Skeletal muscle satellite cell (primary cell): ENCODE measurements around the gene RAB8A.
A peak's percentile ranks its signal among the peaks of the same experiment; 100 is the strongest.
"Not testable (repeated sequence)": the region's sequence is repeated elsewhere in the genome, so short reads cannot be mapped to it uniquely, and the experiment has no call there.

ENCODE experiments used
- H3K27me3 ChIP-seq: 2 replicates; pipeline ENCODE4 v1.7.0; 2013; ENCODE audit warnings: low read length; ENCODE audit not compliant: control insufficient read depth, insufficient read depth
- H3K36me3 ChIP-seq: 2 replicates; pipeline ENCODE4 v1.7.0; 2013; ENCODE audit warnings: mild to moderate bottlenecking, control low read depth, low read length; ENCODE audit not compliant: insufficient read depth
- H3K4me1 ChIP-seq: 2 replicates; pipeline ENCODE4 v1.7.0; 2013; ENCODE audit warnings: low read length; ENCODE audit not compliant: control insufficient read depth, insufficient read depth
- H3K4me2 ChIP-seq: 2 replicates; pipeline ENCODE4 v1.7.0; 2013; ENCODE audit warnings: mild to moderate bottlenecking, low read length
- H3K4me3 ChIP-seq: 2 replicates; pipeline ENCODE4 v1.7.0; 2013; ENCODE audit warnings: low read length
- H3K9ac ChIP-seq: 2 replicates; pipeline ENCODE4 v1.7.0; 2013; ENCODE audit warnings: mild to moderate bottlenecking, low read depth, low read length, moderate library complexity
- H3K9me3 ChIP-seq: replicated peaks from 2 replicates; pipeline ENCODE4 v1.7.0; 2013; ENCODE audit warnings: mild to moderate bottlenecking, control low read depth, low read length

The RAB8A gene

DNA sequence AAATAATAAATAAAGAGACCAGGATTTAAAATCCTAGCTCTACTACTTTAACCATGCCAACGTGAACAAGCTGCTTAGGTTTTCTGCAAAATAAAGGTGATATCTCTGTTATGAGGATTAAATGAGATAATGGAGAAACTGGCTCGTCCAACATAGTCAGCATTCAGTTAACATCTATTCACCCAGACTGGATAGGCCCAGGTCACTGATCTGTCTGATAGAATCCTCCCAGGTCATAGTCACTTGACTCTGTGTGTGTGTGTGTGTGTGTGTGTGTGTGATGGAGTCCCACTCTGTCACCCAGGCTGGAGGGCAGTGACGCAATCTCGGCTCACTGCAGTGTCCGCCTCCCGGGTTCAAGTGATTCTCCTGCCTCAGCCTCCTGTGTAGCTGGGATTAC lies 12.9 kb upstream of the RAB8A start:
- H3K9me3 ChIP-seq: no peaks in the 10 kb centered on the region
- H3K36me3 ChIP-seq: peaks cover 95% of the 10 kb centered on the region
- no peak overlapping the region for H3K9ac ChIP-seq
- H3K4me1 ChIP-seq: no peaks in the 10 kb centered on the region
- H3K27me3 ChIP-seq: no peaks in the 10 kb centered on the region
- H3K4me3 ChIP-seq: no peak overlapping the region
- no peak overlapping the region for H3K4me2 ChIP-seq

DNA sequence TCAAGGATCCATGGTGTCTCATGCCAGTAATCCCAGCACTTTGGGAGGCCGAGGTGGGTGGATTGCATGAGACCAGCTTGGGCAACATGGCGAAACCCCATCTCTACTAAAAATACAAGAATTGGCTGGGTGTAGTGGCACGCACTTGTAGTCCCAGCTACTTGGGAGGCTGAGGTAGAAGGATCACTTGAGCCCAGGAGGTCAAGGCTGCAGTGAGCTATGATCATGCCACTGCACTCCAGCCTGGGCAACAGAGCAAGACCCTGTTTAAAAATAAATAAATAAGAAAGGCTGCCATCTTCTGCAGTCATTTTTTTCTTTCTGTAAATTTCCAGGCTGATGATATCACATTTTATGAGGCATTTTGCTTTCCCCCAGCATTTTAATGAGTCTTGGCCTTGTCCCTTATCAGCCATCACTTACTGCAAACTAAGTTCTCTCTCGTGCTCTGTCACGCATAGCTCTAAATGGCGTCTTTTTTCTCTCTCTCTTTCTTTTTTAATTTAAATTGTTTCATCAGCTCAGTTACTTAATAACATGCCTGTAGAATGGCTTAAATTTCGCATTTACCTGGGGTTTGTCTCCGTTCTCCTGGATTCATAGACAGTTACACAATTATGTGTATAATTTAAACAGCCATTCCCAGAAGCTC lies 12.2 kb upstream of the RAB8A start:
- not testable (repeated sequence) for H3K4me2 ChIP-seq, H3K4me3 ChIP-seq
- H3K36me3 ChIP-seq: peaks cover 91% of the 10 kb centered on the region

DNA sequence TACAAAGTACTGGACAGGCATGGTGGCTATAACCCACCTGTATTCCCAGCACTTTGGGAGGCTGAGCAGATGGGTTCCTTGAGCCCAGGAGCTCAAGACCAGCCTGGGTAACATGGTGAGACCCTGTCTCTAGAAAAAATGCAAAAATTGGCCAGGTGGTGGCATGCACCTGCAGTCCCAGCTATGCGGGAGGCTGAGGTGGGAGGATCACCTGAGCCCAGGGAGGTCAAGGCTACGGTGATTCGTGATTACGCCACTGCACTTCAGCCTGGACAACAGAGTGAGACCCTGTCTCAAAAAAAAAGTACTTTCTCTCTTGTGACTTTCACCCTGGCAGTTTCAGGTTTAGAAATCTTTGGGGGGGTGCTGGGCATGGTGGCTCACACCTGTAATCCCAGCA lies 11.2 kb upstream of the RAB8A start:
- peaks cover 81% of the 10 kb centered on the region for H3K36me3 ChIP-seq

More for the DNA sequence above, 12.2 kb upstream of the RAB8A start:
- not testable (repeated sequence) for H3K27me3 ChIP-seq, H3K4me1 ChIP-seq, H3K9me3 ChIP-seq, H3K9ac ChIP-seq

DNA sequence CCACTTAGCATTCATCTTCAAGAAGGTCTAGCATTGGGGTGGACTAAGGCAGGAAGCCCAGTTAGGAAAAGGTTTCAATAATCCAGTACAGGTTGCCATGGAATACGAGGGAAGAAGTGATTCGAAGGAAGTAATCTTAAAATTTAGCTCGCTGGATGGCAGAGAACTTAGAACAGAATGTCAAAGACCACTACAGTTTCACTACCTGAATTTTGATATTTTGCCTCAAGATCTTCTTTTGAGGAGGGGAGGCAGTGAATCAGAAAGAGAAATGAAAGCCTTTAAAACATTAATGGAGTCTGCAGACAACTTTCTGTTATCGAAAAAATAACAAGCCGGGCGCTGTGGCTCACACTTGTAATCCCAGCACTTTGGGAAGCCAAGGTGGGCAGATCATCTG lies 7.0 kb upstream of the RAB8A start:
- Histone ChIP-seq H3K9ac (no peak overlapping the region), H3K27me3 (no peaks in the 10 kb centered on the region), H3K36me3 (peaks cover 41% of the 10 kb centered on the region), H3K9me3 (no peaks in the 10 kb centered on the region), H3K4me1 (no peaks in the 10 kb centered on the region), H3K4me2 (no peak overlapping the region), H3K4me3 (no peak overlapping the region)

More for the DNA sequence above, 11.2 kb upstream of the RAB8A start:
- no peaks in the 10 kb centered on the region for H3K9me3 ChIP-seq
- no peaks in the 10 kb centered on the region for H3K4me1 ChIP-seq
- H3K4me2 ChIP-seq: no peak overlapping the region
- H3K27me3 ChIP-seq: no peaks in the 10 kb centered on the region
- H3K4me3 ChIP-seq: no peak overlapping the region
- no peak overlapping the region for H3K9ac ChIP-seq

DNA sequence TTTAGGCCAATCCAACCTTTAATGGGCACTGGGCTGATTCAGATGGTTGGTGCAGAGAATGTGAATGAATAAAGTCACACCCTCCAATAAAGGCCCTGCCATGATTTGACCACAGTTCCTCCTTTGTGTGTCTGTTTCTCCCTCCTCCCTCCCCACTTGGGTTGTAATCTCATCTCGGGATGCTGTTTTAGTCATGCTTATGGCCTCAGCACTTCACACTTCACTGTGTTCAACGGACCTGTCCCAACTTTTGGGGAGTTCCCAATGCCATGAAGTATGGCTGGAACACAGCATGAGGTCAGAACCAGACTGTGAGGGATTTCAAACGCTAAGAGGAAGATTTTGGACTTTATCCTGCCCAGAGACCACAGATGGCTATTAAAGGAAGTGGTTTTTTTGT lies 5.6 kb upstream of the RAB8A start:
- Histone ChIP-seq H3K9me3 (no peaks in the 10 kb centered on the region), H3K36me3 (peaks cover 27% of the 10 kb centered on the region), H3K4me2 (no peak overlapping the region), H3K9ac (no peak overlapping the region), H3K4me1 (peaks cover 2% of the 10 kb centered on the region), H3K27me3 (no peaks in the 10 kb centered on the region), H3K4me3 (no peak overlapping the region)

DNA sequence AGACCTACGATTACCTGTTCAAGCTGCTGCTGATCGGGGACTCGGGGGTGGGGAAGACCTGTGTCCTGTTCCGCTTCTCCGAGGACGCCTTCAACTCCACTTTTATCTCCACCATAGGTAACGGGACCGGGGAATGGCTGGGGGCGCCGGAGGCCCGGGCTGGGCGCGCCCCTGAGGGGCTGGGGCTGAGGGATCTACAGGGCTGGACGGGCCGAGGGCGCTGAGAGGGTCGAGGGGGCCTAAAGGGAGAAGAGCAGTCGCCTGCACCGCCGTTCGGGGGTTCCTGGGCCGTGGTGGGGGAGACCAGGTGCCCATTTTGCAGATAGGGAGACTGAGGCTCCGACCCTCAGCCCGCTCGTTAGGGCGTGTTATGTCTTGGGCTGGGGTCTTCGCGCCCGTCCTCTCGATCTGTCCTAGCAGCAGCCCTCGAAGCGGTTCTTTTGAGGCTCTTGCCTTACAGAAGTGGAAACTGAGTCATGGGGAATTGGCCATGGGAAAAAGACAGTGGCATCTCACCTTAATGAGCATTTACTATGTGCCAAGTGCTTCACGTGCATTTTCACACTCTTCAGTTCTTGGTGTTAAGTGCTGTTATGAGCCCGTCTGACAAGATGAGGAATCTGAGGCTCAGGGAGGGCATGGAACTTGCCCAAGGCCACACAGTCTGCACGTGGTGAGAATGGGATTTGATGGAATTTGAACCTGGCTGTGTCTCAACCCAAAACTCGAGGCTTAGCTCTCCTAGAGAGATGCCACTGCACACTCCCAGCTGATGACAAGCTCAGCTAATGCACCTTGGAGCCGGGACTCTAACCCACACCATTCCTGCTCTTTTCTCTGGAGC lies 442 bp downstream of the RAB8A start:
- H3K9me3 ChIP-seq: no peaks in the 10 kb centered on the region
- H3K4me3 ChIP-seq: peak overlapping the region; percentile 93
- H3K36me3 ChIP-seq: no peaks in the 10 kb centered on the region
- H3K27me3 ChIP-seq: no peaks in the 10 kb centered on the region
- peak overlapping the region; percentile 97 for H3K9ac ChIP-seq
- H3K4me1 ChIP-seq: peaks cover 15% of the 10 kb centered on the region
- peak overlapping the region; percentile 99 for H3K4me2 ChIP-seq

DNA sequence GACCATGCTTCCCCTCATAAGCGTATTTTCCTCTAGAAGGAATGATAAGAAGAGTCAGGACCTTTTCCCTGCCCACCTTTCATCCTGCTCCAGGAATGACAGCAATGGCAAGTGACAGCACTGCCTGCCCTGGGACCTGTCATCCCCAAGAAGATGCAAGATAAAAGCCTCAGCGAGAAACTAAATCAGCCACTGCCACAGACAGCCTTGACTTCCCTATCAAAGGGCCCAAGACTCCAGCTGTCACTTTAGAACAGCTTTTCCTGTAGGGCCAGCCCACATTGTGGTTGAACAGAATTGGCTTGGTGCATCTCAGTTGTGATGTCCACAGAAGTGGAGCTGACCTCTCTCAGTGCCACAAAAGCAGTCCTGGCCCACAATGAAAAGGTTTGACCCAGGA lies 1.1 kb downstream of the RAB8A start:
- no peaks in the 10 kb centered on the region for H3K9me3 ChIP-seq
- no peaks in the 10 kb centered on the region for H3K36me3 ChIP-seq
- H3K4me1 ChIP-seq: peaks cover 15% of the 10 kb centered on the region
- H3K4me3 ChIP-seq: peak overlapping the region; percentile 93
- H3K9ac ChIP-seq: peak overlapping the region; percentile 97
- peak overlapping the region; percentile 99 for H3K4me2 ChIP-seq
- H3K27me3 ChIP-seq: no peaks in the 10 kb centered on the region

DNA sequence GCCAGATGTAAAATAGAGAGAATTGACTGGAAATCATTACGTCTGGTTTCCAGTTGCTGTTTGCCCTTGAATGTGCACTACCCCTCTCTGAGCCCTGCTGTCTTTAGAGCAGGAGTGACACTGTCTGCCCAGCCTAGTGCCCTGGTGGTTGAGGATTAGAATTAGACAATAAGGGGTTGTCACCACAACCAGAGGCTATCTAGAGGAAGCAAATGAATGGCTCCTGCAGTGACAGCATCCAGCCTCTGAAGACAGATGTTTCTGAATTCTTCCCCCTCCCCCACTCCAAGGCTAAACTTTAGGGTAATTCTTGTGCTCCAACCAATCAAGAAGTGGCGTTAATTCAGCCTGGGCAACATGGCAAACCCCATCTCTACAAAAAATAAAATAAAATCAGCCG lies 2.0 kb downstream of the RAB8A start:
- Histone ChIP-seq H3K4me3 (no peak overlapping the region), H3K27me3 (no peaks in the 10 kb centered on the region), H3K36me3 (peaks cover 9% of the 10 kb centered on the region), H3K9ac (no peak overlapping the region), H3K4me2 (no peak overlapping the region), H3K4me1 (peaks cover 15% of the 10 kb centered on the region), H3K9me3 (no peaks in the 10 kb centered on the region)

DNA sequence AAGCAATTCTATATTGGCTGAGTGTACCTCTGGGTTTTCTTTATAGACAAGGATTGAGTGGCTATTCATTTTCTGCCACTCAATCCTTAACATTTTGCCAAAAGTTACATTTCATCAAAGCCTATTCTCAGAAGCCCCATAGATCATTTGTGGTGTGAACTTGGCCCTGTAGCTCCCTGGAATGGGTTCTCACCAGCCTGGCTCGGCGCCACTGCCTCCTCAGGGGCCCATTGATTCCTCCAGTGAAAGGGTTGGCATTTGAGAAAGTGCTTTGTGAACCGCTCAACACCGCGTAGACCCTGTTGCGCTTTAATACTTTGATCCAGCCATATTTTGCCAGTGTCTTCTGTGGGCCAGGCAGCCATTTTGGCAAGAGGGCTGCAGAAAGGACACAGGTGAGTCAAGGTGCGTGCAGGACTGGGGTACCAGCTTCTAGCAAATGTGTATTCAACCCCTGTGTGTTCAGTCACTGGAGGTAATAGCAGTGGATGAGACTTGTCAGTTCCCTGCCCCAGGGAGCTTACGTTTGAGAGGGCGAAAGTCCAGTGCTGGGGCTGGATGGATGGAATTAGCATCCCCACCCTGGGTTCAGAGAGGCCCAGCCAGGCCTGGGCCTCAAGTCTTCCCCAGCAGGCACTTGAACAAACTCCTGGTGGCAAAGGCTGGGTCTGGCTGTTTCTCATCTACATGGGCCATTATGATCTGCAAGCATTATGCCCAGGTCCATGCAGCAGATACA lies 3.8 kb downstream of the RAB8A start:
- peak overlapping the region; percentile 16 for H3K4me2 ChIP-seq
- H3K9me3 ChIP-seq: no peaks in the 10 kb centered on the region
- H3K9ac ChIP-seq: no peak overlapping the region
- peaks cover 18% of the 10 kb centered on the region for H3K36me3 ChIP-seq
- no peak overlapping the region for H3K4me3 ChIP-seq
- no peaks in the 10 kb centered on the region for H3K27me3 ChIP-seq
- peaks cover 15% of the 10 kb centered on the region for H3K4me1 ChIP-seq

DNA sequence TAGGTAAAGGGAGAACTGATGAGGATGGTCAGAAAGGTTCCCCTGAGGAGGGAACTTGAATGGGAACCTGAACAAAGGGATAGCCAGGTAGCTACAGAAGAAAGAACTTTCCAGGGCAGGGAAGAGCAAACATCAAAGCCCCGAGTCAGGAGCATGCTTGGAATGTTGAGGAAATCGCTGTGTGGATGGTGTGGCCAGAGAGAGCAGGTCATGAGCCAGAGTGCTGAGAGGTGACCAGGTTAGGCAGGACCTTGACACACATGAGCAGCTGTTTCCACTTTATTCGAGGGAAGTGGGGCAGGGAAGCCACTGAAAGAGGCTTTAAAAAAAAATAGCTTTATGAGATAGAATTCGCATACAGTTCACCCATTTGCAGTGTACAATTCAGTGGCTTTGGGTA lies 4.4 kb downstream of the RAB8A start:
- Histone ChIP-seq H3K4me2 (peak overlapping the region; percentile 16), H3K36me3 (peaks cover 20% of the 10 kb centered on the region), H3K27me3 (no peaks in the 10 kb centered on the region), H3K9me3 (no peaks in the 10 kb centered on the region), H3K4me3 (no peak overlapping the region), H3K9ac (no peak overlapping the region), H3K4me1 (peaks cover 14% of the 10 kb centered on the region)

DNA sequence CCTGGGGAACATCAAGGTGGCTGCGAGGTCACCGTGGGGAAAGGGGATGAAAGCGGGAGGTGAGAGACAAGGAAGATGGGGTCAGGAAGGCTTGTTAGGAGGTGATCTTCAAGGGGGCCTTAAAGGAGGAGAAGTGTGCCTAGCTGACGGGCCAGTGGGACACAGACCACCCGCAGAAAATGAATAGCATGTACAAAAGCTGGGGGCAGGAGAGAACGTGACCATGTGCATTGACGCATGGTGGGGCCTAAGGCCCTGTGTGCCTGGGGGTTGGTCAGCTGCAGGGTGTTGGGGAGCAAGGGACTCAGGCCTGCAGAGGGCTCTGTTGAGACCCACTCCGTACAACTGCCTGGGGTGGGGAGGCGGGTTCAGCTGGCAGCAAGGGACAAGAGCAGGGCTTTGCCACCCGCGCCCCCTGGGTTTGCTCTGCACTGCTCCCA lies 5.9 kb downstream of the RAB8A start:
- Histone ChIP-seq H3K27me3 (no peaks in the 10 kb centered on the region), H3K36me3 (peaks cover 33% of the 10 kb centered on the region), H3K4me1 (peaks cover 7% of the 10 kb centered on the region), H3K4me3 (no peak overlapping the region), H3K9me3 (no peaks in the 10 kb centered on the region), H3K4me2 (no peak overlapping the region), H3K9ac (no peak overlapping the region)
